Spinal cord (tissue), 10 donors: ENCODE data around the gene FOXJ1. TPM values are rescaled to one million over a fixed set of nuclear protein-coding genes. Genes with fewer than 3 reads are reported as not detected.

Source experiments
- DNase-seq, 6 donors: peaks; one replicate each; pipeline versions ENCODE4 v3.0.0 to v3.0.0-alpha.2; 2013 to 2015; ENCODE audit warnings: low spot score in 6 of 6, low read depth in 4 of 6
- H3K27ac ChIP-seq: one replicate; pipeline ENCODE4 v1.5.1; 2013; ENCODE audit warnings: low read depth, low read length, control low read depth
- H3K27me3 ChIP-seq: one replicate; pipeline ENCODE4 v1.6.1; 2013; ENCODE audit warnings: low read length; ENCODE audit not compliant: control insufficient read depth, insufficient read depth
- H3K36me3 ChIP-seq: one replicate; pipeline ENCODE4 v1.6.1; 2013; ENCODE audit warnings: low read length; ENCODE audit not compliant: control insufficient read depth, insufficient read depth
- H3K4me1 ChIP-seq: one replicate; pipeline ENCODE4 v1.6.1; 2013; ENCODE audit warnings: low read length; ENCODE audit not compliant: control insufficient read depth, insufficient read depth
- H3K4me3 ChIP-seq: one replicate; pipeline ENCODE4 v1.5.1; 2013; ENCODE audit warnings: low read depth, low read length, control low read depth
- H3K9me3 ChIP-seq: one replicate; pipeline ENCODE4 v1.6.1; 2013; ENCODE audit warnings: low read length; ENCODE audit not compliant: control insufficient read depth, insufficient read depth
- WGBS: methylation state at CpG from one replicate; pipeline ENCODE4 v1.1.5; 2013; ENCODE audit warnings: missing lambda C conversion rate; ENCODE audit not compliant: insufficient coverage; 5-methylcytosine and 5-hydroxymethylcytosine counted together
- polyA plus RNA-seq, 2 donors: library from polyadenylated mRNA; unstranded; fragments of 120-200 nt; gene quantifications; one replicate each; pipeline ENCODE4 v1.2.1, GENCODE V29; 2013; ENCODE audit not compliant: insufficient read length in 2 of 2
- small RNA-seq: library from RNA; depleted of rRNA; stranded (forward); fragments of <200 nt; gene quantifications from one replicate; pipeline ENCODE3, GENCODE V24; 2014; ENCODE audit warnings: low replicate concordance
- total RNA-seq, 2 donors: library from RNA; depleted of rRNA in 1 of 2; stranded (reverse); fragments of 120-200 nt in 1 of 2; fragments of >200 nt in 1 of 2; gene quantifications; one replicate each; pipeline versions ENCODE4 v1.2.3 to v1.2.4, GENCODE V29; 2013 to 2014
- donor health status: healthy.

FOXJ1 gene
- total and polyA plus RNA-seq, 4 donors, result 4.6 to 41.0 (median 26.0) TPM

- H3K36me3 ChIP-seq, result peaks cover 100% of the 10 kb centered on the region
- 90% methylated on average over 10 of the region's 11 CpGs for WGBS
- no peak for DNase-seq
- no peak overlapping the region for H3K27ac ChIP-seq
- H3K27me3 ChIP-seq, result no peaks in the 10 kb centered on the region
- no peak overlapping the region for H3K4me3 ChIP-seq
- no peaks in the 10 kb centered on the region for H3K9me3 ChIP-seq
- peaks cover 33% of the 10 kb centered on the region for H3K4me1 ChIP-seq
Measured at GRCh38 chr17:76087531-76087930, 53.5 kb downstream of the FOXJ1 start.

GRCh38 chr17:76086384-76086783 is 54.7 kb downstream of the FOXJ1 start:
- Histone ChIP-seq H3K27ac (no peak overlapping the region), H3K4me1 (peaks cover 25% of the 10 kb centered on the region), H3K27me3 (no peaks in the 10 kb centered on the region), H3K36me3 (peaks cover 100% of the 10 kb centered on the region), H3K9me3 (no peaks in the 10 kb centered on the region), H3K4me3 (no peak overlapping the region)
- 100% methylated on average over 5 of the region's 9 CpGs for WGBS
- no peak for DNase-seq

Small RNAs within 50 kb of the gene (small RNA-seq; reads per million reads assigned to genes)
- 0.55 reads per million, percentile 60 among the genes with 10 or more reads in this experiment for gene MIR6868

Other genes starting within 250 kb of the FOXJ1 start
- 10 to 100 TPM; 11.7 to 18.4 TPM for gene TRIM65, start 244.3 kb downstream of the FOXJ1 start, total RNA-seq
- 10 to 100 TPM; 17.7 to 24.8 TPM for gene TRIM65, start 244.3 kb downstream of the FOXJ1 start, polyA plus RNA-seq
- gene MRPL38, start 236.4 kb downstream of the FOXJ1 start, total RNA-seq, result 10 to 100 TPM; 26.3 to 41.2 TPM
- 100 to 1,000 TPM; 111 to 116 TPM for gene MRPL38, start 236.4 kb downstream of the FOXJ1 start, polyA plus RNA-seq
- gene FBF1, start 200.2 kb downstream of the FOXJ1 start, total RNA-seq, result 10 to 100 TPM; 10.1 to 23.9 TPM
- 10 to 100 TPM; 12.8 to 24.1 TPM for gene FBF1, start 200.2 kb downstream of the FOXJ1 start, polyA plus RNA-seq
- gene ACOX1, start 162.1 kb downstream of the FOXJ1 start, total RNA-seq, result 10 to 100 TPM; 56.8 to 63.6 TPM
- 10 to 100 TPM; 32.7 to 35.6 TPM for gene ACOX1, start 162.1 kb downstream of the FOXJ1 start, polyA plus RNA-seq
- 10 to 100 TPM; 12.6 to 17.4 TPM for gene TEN1, start 162.0 kb downstream of the FOXJ1 start, total RNA-seq
- 10 to 100 TPM; 17.9 to 19.8 TPM for gene TEN1, start 162.0 kb downstream of the FOXJ1 start, polyA plus RNA-seq
- 10 to 100 TPM in 1 of 2 donors, 1 to 10 TPM in 1; 3.8 to 11.1 TPM for gene CDK3, start 140.4 kb downstream of the FOXJ1 start, total RNA-seq
- 10 to 100 TPM; 13.2 to 16.9 TPM for gene CDK3, start 140.4 kb downstream of the FOXJ1 start, polyA plus RNA-seq
- under 1 TPM; 0.17 to 0.20 TPM for gene EVPL, start 113.9 kb downstream of the FOXJ1 start, total RNA-seq
- under 1 TPM; 0.90 TPM for gene EVPL, start 113.9 kb downstream of the FOXJ1 start, polyA plus RNA-seq
- gene SRP68, start 68.7 kb downstream of the FOXJ1 start, total RNA-seq, result 10 to 100 TPM; 31.4 to 38.8 TPM
- gene SRP68, start 68.7 kb downstream of the FOXJ1 start, polyA plus RNA-seq, result 10 to 100 TPM; 63.3 to 63.7 TPM
- not detected for gene GALR2, start 66.5 kb downstream of the FOXJ1 start, total RNA-seq
- under 1 TPM; 0.47 to 0.74 TPM for gene GALR2, start 66.5 kb downstream of the FOXJ1 start, polyA plus RNA-seq
- gene ZACN, start 62.1 kb downstream of the FOXJ1 start, total RNA-seq, result not detected
- gene ZACN, start 62.1 kb downstream of the FOXJ1 start, polyA plus RNA-seq, result 10 to 100 TPM; 49.6 to 59.0 TPM
- 100 to 1,000 TPM in 1 of 2 donors, 10 to 100 TPM in 1; 84.7 to 172 TPM for gene EXOC7, start 37.5 kb downstream of the FOXJ1 start, total RNA-seq
- gene EXOC7, start 37.5 kb downstream of the FOXJ1 start, polyA plus RNA-seq, result 100 to 1,000 TPM; 162 to 168 TPM
- gene RNF157, start 99.2 kb upstream of the FOXJ1 start, total RNA-seq, result 10 to 100 TPM; 22.8 to 57.7 TPM
- gene RNF157, start 99.2 kb upstream of the FOXJ1 start, polyA plus RNA-seq, result 100 to 1,000 TPM; 194 to 196 TPM
- gene UBALD2, start 124.1 kb upstream of the FOXJ1 start, total RNA-seq, result 10 to 100 TPM in 1 of 2 donors, 1 to 10 TPM in 1; 4.1 to 21.8 TPM
- 10 to 100 TPM; 43.8 to 46.9 TPM for gene UBALD2, start 124.1 kb upstream of the FOXJ1 start, polyA plus RNA-seq
- 1 to 10 TPM; 3.7 to 7.5 TPM for gene QRICH2, start 167.0 kb upstream of the FOXJ1 start, total RNA-seq
- 10 to 100 TPM; 14.6 to 21.4 TPM for gene QRICH2, start 167.0 kb upstream of the FOXJ1 start, polyA plus RNA-seq
- 10 to 100 TPM; 71.7 to 72.3 TPM for gene PRPSAP1, start 212.7 kb upstream of the FOXJ1 start, total RNA-seq
- gene PRPSAP1, start 212.7 kb upstream of the FOXJ1 start, polyA plus RNA-seq, result 100 to 1,000 TPM; 101 to 105 TPM
- gene SPHK1, start 243.4 kb upstream of the FOXJ1 start, total RNA-seq, result 10 to 100 TPM in 1 of 2 donors, 1 to 10 TPM in 1; 3.8 to 14.5 TPM
- 1 to 10 TPM; 3.3 to 7.4 TPM for gene SPHK1, start 243.4 kb upstream of the FOXJ1 start, polyA plus RNA-seq